MM.1S (cell line): ENCODE data around the gene RASSF1.

Source experiments
- EZH2 ChIP-seq: fragments of 300-600 bp; sonication (generic); optimal IDR thresholded peaks from 2 replicates; pipeline ENCODE3; 2017; ENCODE audit warnings: low read depth, mild to moderate bottlenecking, antibody characterized with exemption, low read length, mixed read lengths
- EZH2phosphoT487 ChIP-seq: fragments of 300-600 bp; sonication (generic); IDR thresholded peaks from 2 replicates; pipeline ENCODE4 v1.6.1; 2018; ENCODE audit warnings: antibody characterized with exemption, low read length
- TF ChIP-seq, protein P1 (sequence below): fragments of 300-600 bp; sonication (generic); IDR thresholded peaks from 2 replicates; pipeline ENCODE4 v1.5.1; 2016; ENCODE audit warnings: antibody characterized with exemption, low read length, mixed read lengths

- TF ChIP-seq, protein P1, sequence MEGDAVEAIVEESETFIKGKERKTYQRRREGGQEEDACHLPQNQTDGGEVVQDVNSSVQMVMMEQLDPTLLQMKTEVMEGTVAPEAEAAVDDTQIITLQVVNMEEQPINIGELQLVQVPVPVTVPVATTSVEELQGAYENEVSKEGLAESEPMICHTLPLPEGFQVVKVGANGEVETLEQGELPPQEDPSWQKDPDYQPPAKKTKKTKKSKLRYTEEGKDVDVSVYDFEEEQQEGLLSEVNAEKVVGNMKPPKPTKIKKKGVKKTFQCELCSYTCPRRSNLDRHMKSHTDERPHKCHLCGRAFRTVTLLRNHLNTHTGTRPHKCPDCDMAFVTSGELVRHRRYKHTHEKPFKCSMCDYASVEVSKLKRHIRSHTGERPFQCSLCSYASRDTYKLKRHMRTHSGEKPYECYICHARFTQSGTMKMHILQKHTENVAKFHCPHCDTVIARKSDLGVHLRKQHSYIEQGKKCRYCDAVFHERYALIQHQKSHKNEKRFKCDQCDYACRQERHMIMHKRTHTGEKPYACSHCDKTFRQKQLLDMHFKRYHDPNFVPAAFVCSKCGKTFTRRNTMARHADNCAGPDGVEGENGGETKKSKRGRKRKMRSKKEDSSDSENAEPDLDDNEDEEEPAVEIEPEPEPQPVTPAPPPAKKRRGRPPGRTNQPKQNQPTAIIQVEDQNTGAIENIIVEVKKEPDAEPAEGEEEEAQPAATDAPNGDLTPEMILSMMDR = no peak
- TF ChIP-seq EZH2 (no peak), EZH2phosphoT487 (no peak)
Observed at GRCh38 chr3:50326182-50326541, 14.5 kb downstream of the RASSF1 start.
